ENCODE data around the gene ARHGAP19.
"Not testable (repeated sequence)": the region's sequence is repeated elsewhere in the genome, so short reads cannot be mapped to it uniquely, and the experiment has no call there.

ARHGAP19 gene

GRCh38 chr10:97297556-97298222, 5.3 kb upstream of the ARHGAP19 start:
- H3K4me3 ChIP-seq (ENCODE audit: low read depth, low read length): no peak overlapping the region

GRCh38 chr10:97292862-97293198, 393 bp upstream of the ARHGAP19 start:
- no peak for TF ChIP-seq CTCF (IDR thresholded peaks at IDR 0.05; ENCODE audit: insufficient read depth, low read depth, low read length, missing control alignments)
- no peak for DNase-seq (ENCODE audit: low read depth)
- peak overlapping the region; percentile 22; the same call in 1 of the 2 replicates for H3K4me3 ChIP-seq (ENCODE audit: low read depth, low read length)

More at GRCh38 chr10:97297556-97298222, 5.3 kb upstream of the ARHGAP19 start:
- no peak for TF ChIP-seq CTCF (IDR thresholded peaks at IDR 0.05; ENCODE audit: insufficient read depth, low read depth, low read length, missing control alignments)
- no peak for DNase-seq (ENCODE audit: low read depth)

- no peak for DNase-seq (ENCODE audit: low read depth)
- no peak for TF ChIP-seq CTCF (IDR thresholded peaks at IDR 0.05; ENCODE audit: insufficient read depth, low read depth, low read length, missing control alignments)
- peak overlapping the region; percentile 73 for H3K4me3 ChIP-seq (ENCODE audit: low read depth, low read length)
These were observed 910 bp downstream of the ARHGAP19 start for GRCh38 chr10:97291357-97292096.

- not testable (repeated sequence) for DNase-seq (ENCODE audit: low read depth)
- H3K4me3 ChIP-seq (ENCODE audit: low read depth, low read length): peak overlapping the region; percentile 73
These were observed 1.7 kb downstream of the ARHGAP19 start for GRCh38 chr10:97290576-97291356.

- not testable (repeated sequence) for H3K4me3 ChIP-seq (ENCODE audit: low read depth, low read length); DNase-seq (ENCODE audit: low read depth)
These were observed 2.4 kb downstream of the ARHGAP19 start for GRCh38 chr10:97290076-97290475.

- TF ChIP-seq CTCF (IDR thresholded peaks at IDR 0.05; ENCODE audit: insufficient read depth, low read depth, low read length, missing control alignments): no peak
- no peak overlapping the region for H3K4me3 ChIP-seq (ENCODE audit: low read depth, low read length)
These were observed 11.7 kb downstream of the ARHGAP19 start for GRCh38 chr10:97280783-97281182.

GRCh38 chr10:97279121-97279815, 13.2 kb downstream of the ARHGAP19 start:
- no peak for TF ChIP-seq CTCF (IDR thresholded peaks at IDR 0.05; ENCODE audit: insufficient read depth, low read depth, low read length, missing control alignments)
- no peak for DNase-seq (ENCODE audit: low read depth)
- no peak overlapping the region for H3K4me3 ChIP-seq (ENCODE audit: low read depth, low read length)

More at GRCh38 chr10:97280783-97281182, 11.7 kb downstream of the ARHGAP19 start:
- no peak for DNase-seq (ENCODE audit: low read depth)

Measured in GM12865 (cell line).